Fibroblast of lung (primary cell): ENCODE measurements around the gene RNFT2. TPM values are rescaled to one million over a fixed set of nuclear protein-coding genes. Genes with fewer than 3 reads are reported as not detected.

Experiments
- DNase-seq, 2 donors: peaks; one replicate each; pipeline versions ENCODE4 v3.0.0 to v3.0.0-alpha.2; 2010; ENCODE audit warnings: low read depth in 2 of 2
- H2AFZ ChIP-seq: 2 replicates; pipeline ENCODE4 v1.5.1; 2012; ENCODE audit warnings: low read length, control low read depth, inconsistent platforms
- H3K27ac ChIP-seq: 2 replicates; pipeline ENCODE4 v1.5.1; 2011; ENCODE audit warnings: low read length, control low read depth; ENCODE audit not compliant: insufficient read depth
- H3K27me3 ChIP-seq: 2 replicates; pipeline ENCODE4 v1.5.1; 2011; ENCODE audit warnings: mild to moderate bottlenecking, low read length; ENCODE audit not compliant: control insufficient read depth, insufficient read depth
- H3K36me3 ChIP-seq: 2 replicates; pipeline ENCODE4 v1.5.1; 2011; ENCODE audit warnings: low read length; ENCODE audit not compliant: control insufficient read depth, insufficient read depth
- H3K4me1 ChIP-seq: 2 replicates; pipeline ENCODE4 v1.5.1; 2011; ENCODE audit warnings: low read length; ENCODE audit not compliant: control insufficient read depth, insufficient read depth; ENCODE audit errors: extremely low read depth
- H3K4me2 ChIP-seq: 2 replicates; pipeline ENCODE4 v1.5.1; 2011; ENCODE audit warnings: low read length, control low read depth; ENCODE audit not compliant: insufficient read depth; ENCODE audit errors: extremely low read depth
- H3K4me3 ChIP-seq, 4 experiments: fragments of 200-600 bp in 1 of 4; sonication (generic) in 1 of 4; replicated peaks in 1 of 4; 2 replicates each; pipeline ENCODE4 v1.5.1; 2011 to 2016; ENCODE audit warnings: low read length in 4 of 4, low read depth in 3 of 4, mild to moderate bottlenecking in 3 of 4, control low read depth in 2 of 4, inconsistent platforms in 1 of 4, mixed read lengths in 1 of 4; ENCODE audit not compliant: insufficient read depth in 1 of 4; ENCODE audit errors: control extremely low read depth in 1 of 4
- H3K79me2 ChIP-seq: 2 replicates; pipeline ENCODE4 v1.5.1; 2012; ENCODE audit warnings: mild to moderate bottlenecking, low read length, inconsistent platforms; ENCODE audit not compliant: control insufficient read depth, insufficient read depth
- H3K9ac ChIP-seq: 2 replicates; pipeline ENCODE4 v1.5.1; 2011; ENCODE audit warnings: mild to moderate bottlenecking, low read length, control low read depth; ENCODE audit not compliant: insufficient read depth
- H3K9me3 ChIP-seq: 2 replicates; pipeline ENCODE4 v1.5.1; 2012; ENCODE audit warnings: low read depth, low read length; ENCODE audit not compliant: control insufficient read depth, insufficient read depth
- H4K20me1 ChIP-seq: 2 replicates; pipeline ENCODE4 v1.5.1; 2011; ENCODE audit warnings: low read length; ENCODE audit not compliant: control insufficient read depth, insufficient read depth; ENCODE audit errors: extremely low read depth
- CTCF ChIP-seq, 2 donors: IDR thresholded peaks in 1 of 2; conservative IDR thresholded peaks in 1 of 2; 1 replicate in 1 of 2; 2 replicates in 1 of 2; pipeline ENCODE4 v1.5.1; 2011 to 2012; ENCODE audit warnings: low read length in 2 of 2, control low read depth in 1 of 2, inconsistent platforms in 1 of 2, low read depth in 1 of 2, mild to moderate bottlenecking in 1 of 2
- EZH2 ChIP-seq: IDR thresholded peaks from 2 replicates; pipeline ENCODE4 v1.5.1; 2012; ENCODE audit warnings: low read length, control low read depth, mild to moderate bottlenecking; ENCODE audit errors: missing control alignments
- polyA plus RNA-seq, 2 donors: library from polyadenylated mRNA; depleted of rRNA in 1 of 2; stranded (reverse) in 1 of 2; unstranded in 1 of 2; fragments of >200 nt; gene quantifications; 2 replicates each; pipeline ENCODE4 v1.2.1, GENCODE V29; 2011 to 2012; ENCODE audit warnings: missing spikeins in 1 of 2
- total RNA-seq: library from RNA; depleted of rRNA; stranded (reverse); fragments of >200 nt; gene quantifications from 2 replicates; pipeline ENCODE4 v1.2.1, GENCODE V29; 2014

The RNFT2 gene
- total and polyA plus RNA-seq, 2 donors (not counting 1 experiment from before 2014, with no cell fraction given), result 0.95 to 3.1 TPM

DNA sequence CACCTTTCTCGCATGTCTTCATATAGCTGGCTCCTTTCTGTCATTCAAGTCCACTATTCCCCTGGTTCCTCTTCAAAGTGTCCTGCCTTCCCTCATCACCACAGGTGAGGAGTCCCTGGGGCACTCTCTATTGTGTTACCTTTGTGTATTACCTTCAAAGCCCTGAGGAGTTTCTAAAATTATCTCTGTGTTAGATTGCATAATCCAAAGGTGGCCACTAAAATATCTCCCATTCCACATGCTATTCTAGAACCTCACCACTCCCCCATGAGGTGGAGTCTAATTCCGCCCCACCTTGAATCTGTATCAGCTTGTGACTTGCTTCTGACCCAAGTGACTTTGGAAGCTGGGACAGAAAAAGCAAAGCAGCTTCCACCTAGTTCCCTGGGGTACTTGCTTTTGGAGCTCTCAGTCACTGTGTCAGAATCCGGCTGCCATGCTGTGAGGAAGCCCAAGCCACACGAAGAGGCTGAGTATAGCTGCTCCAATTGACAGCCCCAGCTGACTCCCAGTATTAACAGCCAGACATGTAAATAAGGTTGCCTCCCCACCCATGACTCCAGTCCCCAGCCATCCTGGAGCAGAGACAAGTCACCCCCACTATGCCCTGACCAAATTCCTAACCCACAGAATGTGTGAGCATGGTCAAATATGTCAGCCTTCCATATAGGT is 136.3 kb downstream of the RNFT2 start:
- Histone ChIP-seq H3K4me1 (no peaks in the 10 kb centered on the region), H3K9me3 (no peaks in the 10 kb centered on the region), H3K4me2 (no peak overlapping the region), H3K4me3 (no peak overlapping the region), H3K36me3 (no peaks in the 10 kb centered on the region), H3K9ac (no peak overlapping the region), H3K27me3 (peaks cover 30% of the 10 kb centered on the region), H3K27ac (no peak overlapping the region), H2AFZ (no peak overlapping the region), H4K20me1 (no peaks in the 10 kb centered on the region), H3K79me2 (no peaks in the 10 kb centered on the region)
- no peak for DNase-seq
- no peak for TF ChIP-seq CTCF (conservative IDR thresholded peaks at IDR 0.05 in 1 of 2, IDR thresholded peaks at IDR 0.05 in 1 of 2; ENCODE audit: low read depth in 1 of 2, low read length in 2 of 2)
- no peak for TF ChIP-seq EZH2

DNA sequence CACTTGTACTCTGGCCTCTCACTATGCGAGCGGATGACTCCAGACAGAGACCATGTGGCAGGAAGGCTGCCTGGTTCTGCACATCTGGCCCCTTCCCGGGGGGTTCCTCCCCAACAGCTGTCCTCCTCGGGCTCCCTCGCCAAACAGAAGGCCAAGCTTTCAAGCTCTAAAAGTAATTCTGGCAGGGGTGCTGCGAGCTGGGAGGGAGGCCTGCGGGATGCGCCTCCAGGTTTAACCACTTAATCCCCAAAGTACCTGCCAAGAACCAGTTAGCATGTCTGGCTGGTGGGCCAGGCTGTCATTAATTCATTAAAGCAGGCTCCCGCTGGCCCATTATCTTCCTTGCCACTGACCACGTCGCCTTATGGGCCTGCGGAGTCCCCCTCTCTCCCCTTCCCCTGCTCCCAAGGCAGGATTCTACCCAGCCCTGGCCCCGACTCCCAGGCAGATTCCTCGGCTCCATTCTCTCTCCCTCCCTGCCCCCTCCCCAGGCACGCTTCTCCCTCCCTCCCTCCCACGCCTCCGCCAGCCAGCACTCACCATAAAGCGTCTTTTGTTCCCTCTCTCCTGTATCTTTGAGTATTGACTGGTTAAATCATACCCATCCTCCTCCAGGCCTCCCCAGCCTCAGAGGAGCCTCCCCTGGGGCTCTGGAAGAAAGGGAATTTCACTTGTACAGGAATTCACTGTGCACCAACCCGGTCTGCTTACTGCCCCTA is 138.2 kb downstream of the RNFT2 start:
- TF ChIP-seq CTCF (conservative IDR thresholded peaks at IDR 0.05 in 1 of 2, IDR thresholded peaks at IDR 0.05 in 1 of 2; ENCODE audit: low read depth in 1 of 2, low read length in 2 of 2), result no peak
- TF ChIP-seq EZH2, result no peak

DNA sequence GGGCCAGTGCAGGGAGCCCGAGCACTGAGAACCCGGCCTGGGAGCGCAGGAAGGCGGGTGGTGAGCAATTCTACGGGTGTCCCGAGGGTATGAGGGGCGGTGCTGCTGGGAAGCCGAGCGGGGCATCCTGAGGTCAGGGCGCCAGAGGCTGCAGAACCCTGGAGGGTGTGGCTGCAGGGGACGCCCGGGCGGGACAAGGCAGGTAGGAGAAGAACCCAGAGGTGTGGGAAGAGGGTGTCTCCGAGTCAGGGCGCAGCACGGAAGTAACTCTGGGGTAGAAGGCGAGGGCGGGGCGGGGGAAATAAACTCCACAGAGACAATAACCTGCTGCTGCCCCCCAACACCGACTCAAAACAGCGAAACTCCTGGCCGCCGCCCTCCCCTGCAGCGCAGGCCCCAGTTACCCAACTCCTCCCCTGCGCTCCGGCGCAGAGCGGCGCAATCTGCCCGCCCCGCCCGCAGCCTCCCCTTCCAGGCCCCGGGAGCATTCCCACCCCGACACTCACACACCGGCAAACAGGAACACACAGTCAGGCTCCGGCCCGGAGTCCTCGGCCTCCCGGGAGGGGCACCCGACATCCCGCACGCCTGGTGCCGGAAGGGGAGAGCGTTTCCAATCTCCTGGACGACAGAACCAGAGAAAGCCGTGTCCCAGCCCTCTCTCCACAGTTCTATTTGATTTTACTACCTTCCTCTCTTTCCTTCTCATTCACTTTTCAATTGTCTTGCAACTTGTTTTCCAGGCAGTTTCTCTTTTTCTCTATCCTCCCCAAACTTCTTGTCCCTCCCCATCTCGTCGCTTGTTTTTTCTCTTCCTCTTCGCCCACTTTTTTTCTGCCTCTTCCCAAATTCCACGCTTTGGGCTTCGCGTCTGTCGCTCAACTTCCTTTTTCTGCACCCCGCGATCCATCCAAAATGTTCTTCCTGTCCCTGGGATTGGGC is 140.7 kb downstream of the RNFT2 start:
- H3K36me3 ChIP-seq, result no peaks in the 10 kb centered on the region
- no peaks in the 10 kb centered on the region for H3K4me1 ChIP-seq
- H3K27ac ChIP-seq, result no peak overlapping the region
- TF ChIP-seq CTCF (conservative IDR thresholded peaks at IDR 0.05 in 1 of 2, IDR thresholded peaks at IDR 0.05 in 1 of 2; ENCODE audit: low read depth in 1 of 2, low read length in 2 of 2) (no peak), EZH2 (peak; percentile 55)
- no peak overlapping the region for H3K9ac ChIP-seq
- no peaks in the 10 kb centered on the region for H3K79me2 ChIP-seq
- no peaks in the 10 kb centered on the region for H4K20me1 ChIP-seq
- peak overlapping the region; percentile 64 for H3K4me2 ChIP-seq
- no peak overlapping the region for H2AFZ ChIP-seq
- no peaks in the 10 kb centered on the region for H3K9me3 ChIP-seq
- peak overlapping the region in 1 of 4 experiments; percentile 46 for H3K4me3 ChIP-seq
- DNase-seq, result peak in 1 of 2 donors; percentile 19
- H3K27me3 ChIP-seq, result peaks cover 60% of the 10 kb centered on the region

More for the DNA sequence above, 138.2 kb downstream of the RNFT2 start:
- no peak overlapping the region for H3K4me2 ChIP-seq
- H3K9ac ChIP-seq, result no peak overlapping the region
- H3K4me1 ChIP-seq, result no peaks in the 10 kb centered on the region
- no peaks in the 10 kb centered on the region for H4K20me1 ChIP-seq
- H3K9me3 ChIP-seq, result no peaks in the 10 kb centered on the region
- DNase-seq, result no peak
- H3K36me3 ChIP-seq, result no peaks in the 10 kb centered on the region
- peaks cover 45% of the 10 kb centered on the region for H3K27me3 ChIP-seq
- H3K79me2 ChIP-seq, result no peaks in the 10 kb centered on the region
- H2AFZ ChIP-seq, result no peak overlapping the region
- H3K27ac ChIP-seq, result no peak overlapping the region
- no peak overlapping the region for H3K4me3 ChIP-seq
